GM19025 (cell line): Measurements from ENCODE around the gene JOSD2.

ENCODE experiments used
- ATAC-seq: cut with Tn5 transposase; IDR thresholded peaks from one replicate; pipeline ENCODE4 v1.9.1; 2021; ENCODE audit warnings: mild to moderate bottlenecking, low read depth, moderate library complexity; ENCODE audit not compliant: unreplicated experiment

The JOSD2 gene

GRCh38 chr19:50514346-50515167 lies 3.6 kb upstream of the JOSD2 start:
- no peak for ATAC-seq

GRCh38 chr19:50513746-50514345 lies 2.9 kb upstream of the JOSD2 start, which contains the start of gene ASPDH:
Gene ASPDH (minus strand): TSS chr19:50513913. CDS start chr19:50513823, 90 bp downstream.
- no peak for ATAC-seq

DNA sequence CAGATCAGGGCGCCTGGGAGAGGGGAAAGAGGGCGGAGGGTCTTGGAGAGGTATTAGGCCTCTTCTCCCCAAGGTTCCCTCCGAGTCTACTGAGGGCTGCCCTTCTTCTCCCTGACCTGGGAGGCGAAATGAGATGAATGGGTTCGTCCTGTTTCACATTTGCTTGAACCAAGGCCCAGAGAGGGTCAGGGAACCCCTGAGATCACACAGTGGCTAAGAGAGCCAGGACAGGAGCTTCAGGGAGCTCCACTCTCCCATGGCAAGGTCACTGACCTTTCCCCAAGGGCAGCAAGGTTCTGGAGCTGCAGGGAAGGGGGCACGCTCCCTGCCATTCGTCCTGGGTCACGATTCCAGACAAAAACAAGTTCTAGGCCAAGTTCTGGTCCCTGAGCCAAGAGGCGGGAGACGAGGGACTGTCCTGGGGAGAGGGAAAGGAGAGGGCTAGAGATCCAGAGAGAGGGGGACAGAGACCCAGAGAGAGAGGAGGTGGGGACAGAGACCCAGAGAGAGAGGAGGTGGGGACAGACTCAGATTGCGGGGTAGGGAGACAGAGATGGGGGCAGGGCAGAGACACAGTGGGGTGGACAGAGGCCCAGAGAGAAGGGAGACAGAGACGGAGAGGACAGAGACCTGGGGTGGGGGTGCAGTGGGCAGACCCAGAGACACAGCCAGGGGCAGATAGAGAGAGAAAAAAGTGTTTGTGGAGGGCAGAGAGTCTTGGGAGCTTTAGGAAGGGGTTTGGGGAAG lies 2.2 kb upstream of the JOSD2 start:
- ATAC-seq = no peak

GRCh38 chr19:50512112-50512998 lies 1.4 kb upstream of the JOSD2 start:
- no peak for ATAC-seq

- ATAC-seq = no peak
Measured at GRCh38 chr19:50510700-50511068, 307 bp downstream of the JOSD2 start.

- no peak for ATAC-seq
Measured at GRCh38 chr19:50510121-50510670, 795 bp downstream of the JOSD2 start.

- no peak for ATAC-seq
Measured at GRCh38 chr19:50509366-50509765, 1.6 kb downstream of the JOSD2 start.

- ATAC-seq = no peak
Measured at GRCh38 chr19:50508843-50509190, 2.2 kb downstream of the JOSD2 start.

DNA sequence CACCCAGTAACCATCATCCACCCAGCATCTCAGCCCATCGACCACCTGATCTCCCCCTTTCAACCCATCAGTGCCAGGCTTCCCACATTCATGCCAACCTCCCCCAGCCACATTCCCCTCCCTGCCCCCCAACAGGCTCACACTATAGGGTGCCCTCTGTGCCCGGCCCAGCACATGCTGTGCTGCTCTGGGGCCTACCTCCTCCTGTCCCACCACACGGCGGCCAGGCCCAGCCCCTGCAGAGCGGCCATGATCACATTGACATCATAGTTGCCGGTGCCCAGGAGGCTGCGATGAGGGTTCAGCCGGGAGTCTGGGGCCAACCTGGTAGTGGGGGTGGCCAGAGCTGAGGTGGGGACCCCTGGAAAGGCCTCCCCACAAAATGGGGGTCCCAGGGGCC lies 3.6 kb downstream of the JOSD2 start:
- ATAC-seq = no peak

- no peak for ATAC-seq
Measured at GRCh38 chr19:50506700-50507099, 4.3 kb downstream of the JOSD2 start.

DNA sequence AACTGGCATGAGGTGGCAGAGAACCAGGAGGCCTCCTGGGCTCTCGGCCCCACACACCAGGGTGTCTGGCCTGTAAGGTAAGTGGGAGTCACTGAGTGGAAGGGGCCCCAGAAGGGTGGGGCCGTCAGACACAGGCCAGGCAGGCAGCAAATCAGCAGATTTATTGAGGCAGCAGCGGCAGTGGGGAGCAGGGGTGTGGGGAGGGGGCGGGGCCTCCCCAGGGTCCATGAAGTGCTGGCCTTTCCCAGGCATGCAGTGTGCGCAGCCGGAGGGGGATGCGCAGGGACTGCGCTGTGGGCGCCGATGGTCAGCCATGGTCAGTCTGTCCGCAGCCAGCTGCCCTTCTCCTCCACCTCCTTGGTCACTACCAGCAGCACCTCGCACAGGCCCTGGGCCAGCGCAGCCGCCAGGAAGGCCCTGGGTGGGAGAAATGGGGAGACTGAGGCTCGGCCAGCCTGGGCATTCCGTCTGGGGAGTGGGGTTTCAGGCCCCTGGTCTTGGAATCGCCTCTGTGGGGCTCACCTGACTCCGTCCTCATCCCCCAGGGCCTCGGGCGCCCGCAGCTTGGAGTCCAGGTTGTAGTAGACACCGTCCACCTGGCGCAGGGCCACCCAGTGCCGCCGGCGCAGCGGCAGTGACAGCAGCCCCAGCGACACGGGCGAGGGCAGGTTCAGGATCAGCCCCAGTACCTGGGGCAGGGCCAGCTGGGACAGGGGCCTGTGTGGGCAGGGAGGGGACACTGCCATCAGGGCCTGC lies 5.0 kb downstream of the JOSD2 start:
- no peak for ATAC-seq

GRCh38 chr19:50501568-50502475 lies 9.2 kb downstream of the JOSD2 start:
- no peak for ATAC-seq

DNA sequence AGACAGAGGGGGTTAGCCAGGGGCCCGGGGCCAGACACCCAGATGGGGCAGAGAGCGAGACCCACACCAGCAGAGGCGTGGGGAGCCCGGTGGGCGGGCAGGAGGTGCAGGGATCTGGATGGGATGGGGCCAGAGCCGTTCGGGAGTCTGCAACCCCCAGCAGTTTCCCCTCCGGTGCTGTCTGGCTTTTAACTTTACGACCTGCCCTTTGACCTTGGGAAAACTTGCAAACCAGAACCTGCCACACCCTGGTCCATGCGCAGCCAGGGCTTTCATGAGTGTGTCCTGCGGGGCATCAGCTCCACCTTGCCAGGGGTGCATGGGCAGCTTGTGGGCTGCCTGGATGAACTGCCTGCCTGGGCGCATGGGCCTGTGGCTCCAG lies 9.8 kb downstream of the JOSD2 start:
- no peak for ATAC-seq

GRCh38 chr19:50500753-50501151 lies 10.2 kb downstream of the JOSD2 start:
- ATAC-seq = no peak

DNA sequence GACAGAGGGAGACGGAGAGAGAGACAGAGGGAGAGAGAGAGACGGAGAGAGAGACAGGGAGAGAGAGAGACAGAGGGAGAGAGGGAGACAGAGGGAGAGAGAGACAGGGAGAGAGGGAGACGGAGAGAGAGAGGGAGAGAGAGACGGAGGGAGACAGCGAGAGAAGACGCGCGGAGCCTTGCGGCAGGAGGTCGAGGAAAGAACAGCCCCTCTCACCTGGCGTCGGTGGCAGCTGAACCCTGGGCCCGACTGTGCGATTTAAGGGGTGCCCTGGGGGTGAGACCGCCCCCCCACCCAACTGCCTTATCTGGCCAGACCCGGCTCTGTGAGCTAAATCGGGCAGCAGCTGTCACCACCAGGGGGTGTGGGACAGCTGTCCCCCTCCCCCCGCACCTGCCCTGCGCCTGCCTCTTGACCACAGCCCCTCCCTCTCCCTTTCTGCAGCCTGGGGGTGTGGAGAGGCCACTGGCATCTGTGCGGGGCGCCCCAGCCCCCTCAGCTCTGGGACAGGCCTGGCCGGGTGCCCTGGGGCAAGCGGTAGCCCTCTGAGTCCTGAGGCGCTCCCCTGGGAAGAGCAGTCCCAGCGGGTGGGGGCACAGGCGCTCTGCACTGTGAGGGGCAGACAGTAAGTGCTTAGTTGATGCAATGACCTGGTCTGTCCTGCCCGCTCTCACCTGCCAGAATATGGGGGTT lies 10.8 kb downstream of the JOSD2 start:
- ATAC-seq = no peak

- ATAC-seq = no peak
Measured at GRCh38 chr19:50498219-50499056, 12.6 kb downstream of the JOSD2 start.

DNA sequence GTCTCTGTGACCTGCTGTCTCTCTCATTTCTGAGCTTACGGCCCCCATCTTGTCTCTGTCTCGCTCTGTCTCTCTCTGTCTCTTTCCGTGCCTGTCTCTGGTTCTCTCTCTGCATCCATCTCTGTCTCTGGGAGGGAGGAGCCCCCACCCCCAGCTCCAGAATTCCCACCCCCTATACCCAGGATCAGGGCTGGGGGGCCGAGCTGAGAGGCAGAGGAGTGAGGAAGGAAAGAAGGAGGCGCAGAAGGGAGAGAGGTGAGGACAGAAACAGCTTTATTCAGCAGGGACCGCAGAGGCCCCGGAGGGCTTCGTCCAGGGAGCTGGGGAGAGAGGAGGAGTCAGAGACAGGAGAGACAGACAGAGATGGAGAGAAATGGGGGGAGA lies 14.0 kb downstream of the JOSD2 start:
- ATAC-seq = no peak
